ENCODE results near the gene P2RX6. TPM values are rescaled to one million over a fixed set of nuclear protein-coding genes. Genes with fewer than 3 reads are reported as not detected.

P2RX6 gene
- total and polyA plus RNA-seq, 9 of the 15 experiments (the other 6 are each of a cell fraction or from before 2014, with no cell fraction given) = 0.01 to 3.9 (median 1.5) TPM; not detected in 1

DNA sequence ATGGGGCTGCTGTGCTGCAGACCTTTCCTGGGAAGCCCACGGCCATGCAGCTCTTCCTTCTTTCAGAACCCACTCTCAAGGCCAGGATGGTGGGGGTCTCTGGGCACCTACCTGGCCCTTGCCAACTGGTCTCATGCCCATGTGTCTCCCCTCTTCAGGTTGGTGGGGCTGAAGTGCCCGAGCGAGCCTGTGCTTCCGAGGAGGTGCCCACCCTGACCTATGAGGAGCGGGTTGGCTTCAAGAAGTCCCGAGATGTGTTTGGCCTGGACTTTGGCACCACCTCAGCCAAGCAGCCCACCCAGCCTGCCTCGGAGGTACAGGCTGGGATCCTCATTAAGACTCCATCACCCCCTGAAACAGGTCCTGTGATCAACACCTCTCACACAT is 22.9 kb upstream of the P2RX6 start:
- no TSS peak for BruUV-seq (replicated peaks)
- H3K36me3 ChIP-seq (ENCODE audit: control insufficient read depth, insufficient read depth, low read length) = peaks cover 93% of the 10 kb centered on the region; the same call in 2 of the 3 replicates
- in situ Hi-C loops (cut with MboI) (no loop called here), intact Hi-C loops (cut with micrococcal nuclease) (no loop called here)
- no peak overlapping the region for H3K4me3 ChIP-seq
- peaks cover 18% of the 10 kb centered on the region; the same call in 1 of the 2 replicates for H4K20me1 ChIP-seq (replicated peaks; ENCODE audit: control insufficient read depth, insufficient read depth, low read length)
- no peak overlapping the region for H3K27ac ChIP-seq (ENCODE audit: extremely low read depth, low read depth, low read length)
- H3K9ac ChIP-seq (ENCODE audit: insufficient read depth in 1 of 2, low read depth in 2 of 2, low read length in 2 of 2) = peak overlapping the region in 1 of 2 experiments; percentile 39; a peak in 2 of 4 replicates
- CTCF ChIA-PET (ENCODE audit: low intra/inter-chr PET ratio) = no interaction called here
- H3K4me2 ChIP-seq (ENCODE audit: insufficient read depth, low read length) = no peak overlapping the region
- POLR2A ChIA-PET = interaction anchor here (1.8 to 17.9 kb wide), 4 partner anchors 8 to 46 kb away, joined by 4 to 451 read pairs (median 92); partner anchors contain the start of genes AIFM3, LZTR1 and THAP7
- DNase-seq (ENCODE audit: extremely low read depth in 1 of 4, low spot score in 3 of 4) (no peak), ATAC-seq (no peak), FAIRE-seq (no peak)
- no peaks in the 10 kb centered on the region for H3K79me2 ChIP-seq (ENCODE audit: control insufficient read depth, insufficient read depth, low read length)
- no peaks in the 10 kb centered on the region for H3K27me3 ChIP-seq (ENCODE audit: control insufficient read depth in 2 of 2, insufficient read depth in 2 of 2, low read length in 2 of 2)
- no peak overlapping the region for H2AFZ ChIP-seq (ENCODE audit: low read depth, low read length)
- peaks cover 0 to 71% of the 10 kb centered on the region in 2 experiments; a peak in 2 of 5 replicates for H3K4me1 ChIP-seq (replicated peaks in 1 of 2; ENCODE audit: control insufficient read depth in 2 of 2, insufficient read depth in 2 of 2, low read length in 2 of 2)
- TF ChIP-seq CTBP1 (IDR thresholded peaks at IDR 0.05; ENCODE audit: borderline replicate concordance) (no peak), ZKSCAN1 (IDR thresholded peaks at IDR 0.05; ENCODE audit: low read depth, low read length) (peak; percentile 19; the same call in 1 of the 2 replicates)
- TF ChIP-seq, protein P1, sequence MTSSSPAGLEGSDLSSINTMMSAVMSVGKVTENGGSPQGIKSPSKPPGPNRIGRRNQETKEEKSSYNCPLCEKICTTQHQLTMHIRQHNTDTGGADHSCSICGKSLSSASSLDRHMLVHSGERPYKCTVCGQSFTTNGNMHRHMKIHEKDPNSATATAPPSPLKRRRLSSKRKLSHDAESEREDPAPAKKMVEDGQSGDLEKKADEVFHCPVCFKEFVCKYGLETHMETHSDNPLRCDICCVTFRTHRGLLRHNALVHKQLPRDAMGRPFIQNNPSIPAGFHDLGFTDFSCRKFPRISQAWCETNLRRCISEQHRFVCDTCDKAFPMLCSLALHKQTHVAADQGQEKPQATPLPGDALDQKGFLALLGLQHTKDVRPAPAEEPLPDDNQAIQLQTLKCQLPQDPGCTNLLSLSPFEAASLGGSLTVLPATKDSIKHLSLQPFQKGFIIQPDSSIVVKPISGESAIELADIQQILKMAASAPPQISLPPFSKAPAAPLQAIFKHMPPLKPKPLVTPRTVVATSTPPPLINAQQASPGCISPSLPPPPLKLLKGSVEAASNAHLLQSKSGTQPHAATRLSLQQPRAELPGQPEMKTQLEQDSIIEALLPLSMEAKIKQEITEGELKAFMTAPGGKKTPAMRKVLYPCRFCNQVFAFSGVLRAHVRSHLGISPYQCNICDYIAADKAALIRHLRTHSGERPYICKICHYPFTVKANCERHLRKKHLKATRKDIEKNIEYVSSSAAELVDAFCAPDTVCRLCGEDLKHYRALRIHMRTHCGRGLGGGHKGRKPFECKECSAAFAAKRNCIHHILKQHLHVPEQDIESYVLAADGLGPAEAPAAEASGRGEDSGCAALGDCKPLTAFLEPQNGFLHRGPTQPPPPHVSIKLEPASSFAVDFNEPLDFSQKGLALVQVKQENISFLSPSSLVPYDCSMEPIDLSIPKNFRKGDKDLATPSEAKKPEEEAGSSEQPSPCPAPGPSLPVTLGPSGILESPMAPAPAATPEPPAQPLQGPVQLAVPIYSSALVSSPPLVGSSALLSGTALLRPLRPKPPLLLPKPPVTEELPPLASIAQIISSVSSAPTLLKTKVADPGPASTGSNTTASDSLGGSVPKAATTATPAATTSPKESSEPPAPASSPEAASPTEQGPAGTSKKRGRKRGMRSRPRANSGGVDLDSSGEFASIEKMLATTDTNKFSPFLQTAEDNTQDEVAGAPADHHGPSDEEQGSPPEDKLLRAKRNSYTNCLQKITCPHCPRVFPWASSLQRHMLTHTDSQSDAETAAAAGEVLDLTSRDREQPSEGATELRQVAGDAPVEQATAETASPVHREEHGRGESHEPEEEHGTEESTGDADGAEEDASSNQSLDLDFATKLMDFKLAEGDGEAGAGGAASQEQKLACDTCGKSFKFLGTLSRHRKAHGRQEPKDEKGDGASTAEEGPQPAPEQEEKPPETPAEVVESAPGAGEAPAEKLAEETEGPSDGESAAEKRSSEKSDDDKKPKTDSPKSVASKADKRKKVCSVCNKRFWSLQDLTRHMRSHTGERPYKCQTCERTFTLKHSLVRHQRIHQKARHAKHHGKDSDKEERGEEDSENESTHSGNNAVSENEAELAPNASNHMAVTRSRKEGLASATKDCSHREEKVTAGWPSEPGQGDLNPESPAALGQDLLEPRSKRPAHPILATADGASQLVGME (CRISPR knock-in tag; IDR thresholded peaks at IDR 0.05) = peak; percentile 56; the same call in 1 of the 2 replicates
- WGBS (ENCODE audit: insufficient coverage, low coverage, missing lambda C conversion rate) = 92% methylated on average over 7 of the region's 7 CpGs
- peaks cover 7% of the 10 kb centered on the region for H3K9me1 ChIP-seq (ENCODE audit: control insufficient read depth, insufficient read depth, low read length)
- H3K9me3 ChIP-seq (replicated peaks; ENCODE audit: control insufficient read depth, insufficient read depth, low read depth, low read length) = no peaks in the 10 kb centered on the region

Data from K562 (cell line).